K562 (cell line): ENCODE measurements around the gene NONO. TPM values are rescaled to one million over a fixed set of nuclear protein-coding genes. Genes with fewer than 3 reads are reported as not detected.
A peak's percentile ranks its signal among the peaks of the same experiment; 100 is the strongest.

Experiments
- ATAC-seq: fragments of 200-7000 bp; cut with Tn5 transposase; 3 replicates; pipeline ENCODE4 v1.9.1; 2020; ENCODE audit warnings: moderate library complexity
- BruUV-seq: library from RNA; stranded (reverse); fragments of 400-500 nt; replicated peaks from 2 replicates; lab custom pipeline; 2021; lab: Mats Ljungman, UMichigan
- CTCF ChIA-PET: fragments of 300-600 bp; formaldehyde crosslinking; extraction: SDS; loops from one replicate; lab custom pipeline; 2021; ENCODE audit warnings: low intra/inter-chr PET ratio; lab: Yijun Ruan, JAX
- POLR2A ChIA-PET: fragments of 300-600, 350-650 bp; sonication (Branson Sonifier 250); formaldehyde crosslinking; extraction: SDS; loops from one replicate; lab custom pipeline; 2021; ENCODE audit warnings: antibody characterized with exemption, inconsistent platforms; lab: Yijun Ruan, JAX
- DNase-seq, 4 experiments: peaks; one replicate each; pipeline versions ENCODE4 v3.0.0 to v3.0.0-alpha.2; 2011 to 2018; ENCODE audit warnings: low spot score in 3 of 4, mixed read lengths in 3 of 4; ENCODE audit errors: extremely low read depth in 1 of 4
- FAIRE-seq: peaks from 2 replicates; lab custom pipeline; 2011; peaks lifted over from hg19 to GRCh38; lab: Jason Lieb, UNC
- H2AFZ ChIP-seq: 2 replicates; pipeline ENCODE4 v1.6.0; 2011; ENCODE audit warnings: low read depth, low read length, control low read depth, inconsistent platforms
- H3K27ac ChIP-seq: fragments of 200-600 bp; 3 replicates; pipeline ENCODE4 v1.8.0; 2011; ENCODE audit warnings: low read depth, mild to moderate bottlenecking, control low read depth, inconsistent platforms, low read length, moderate library complexity, mixed read lengths; ENCODE audit errors: extremely low read depth
- H3K27me3 ChIP-seq, 2 experiments: fragments of 300-600 bp in 1 of 2; 2 replicates in 1 of 2; 3 replicates in 1 of 2; pipeline versions ENCODE4 v1.6.0 to v1.8.0; 2011; ENCODE audit warnings: inconsistent platforms in 2 of 2, low read length in 2 of 2, mild to moderate bottlenecking in 1 of 2, mixed read lengths in 1 of 2, moderate library complexity in 1 of 2; ENCODE audit not compliant: control insufficient read depth in 2 of 2, insufficient read depth in 2 of 2
- H3K36me3 ChIP-seq: fragments of 300-600 bp; 3 replicates; pipeline ENCODE4 v1.8.0; 2011; ENCODE audit warnings: mild to moderate bottlenecking, low read length, inconsistent platforms; ENCODE audit not compliant: control insufficient read depth, insufficient read depth
- H3K4me1 ChIP-seq, 2 experiments: fragments of 200-600 bp in 1 of 2; replicated peaks in 1 of 2; 2 replicates in 1 of 2; 3 replicates in 1 of 2; pipeline versions ENCODE4 v1.5.1 to v1.8.0; 2011; ENCODE audit warnings: inconsistent platforms in 2 of 2, low read length in 2 of 2, mild to moderate bottlenecking in 1 of 2, mixed read lengths in 1 of 2, moderate library complexity in 1 of 2; ENCODE audit not compliant: control insufficient read depth in 2 of 2, insufficient read depth in 2 of 2
- H3K4me2 ChIP-seq: 2 replicates; pipeline ENCODE4 v1.6.1; 2011; ENCODE audit warnings: low read length, control low read depth, inconsistent platforms, mixed read lengths; ENCODE audit not compliant: insufficient read depth
- H3K4me3 ChIP-seq: fragments of 200-600 bp; sonication (generic), shearing (Covaris generic); 2 replicates; pipeline ENCODE4 v1.5.1; 2016; ENCODE audit warnings: control low read depth, inconsistent platforms
- H3K79me2 ChIP-seq: fragments of 200-600 bp; 3 replicates; pipeline ENCODE4 v1.8.0; 2011; ENCODE audit warnings: low read length, inconsistent platforms; ENCODE audit not compliant: control insufficient read depth, insufficient read depth
- H3K9ac ChIP-seq, 2 experiments: 2 replicates each; pipeline versions ENCODE4 v1.6.0 to v1.6.1; 2011; ENCODE audit warnings: low read depth in 2 of 2, low read length in 2 of 2, control low read depth in 1 of 2, inconsistent platforms in 1 of 2, mild to moderate bottlenecking in 1 of 2, mixed read lengths in 1 of 2; ENCODE audit not compliant: insufficient read depth in 1 of 2
- H3K9me1 ChIP-seq: one replicate; pipeline ENCODE4 v1.6.0; 2011; ENCODE audit warnings: inconsistent platforms, mild to moderate bottlenecking, low read length, moderate library complexity; ENCODE audit not compliant: control insufficient read depth, insufficient read depth
- H3K9me3 ChIP-seq: replicated peaks from 2 replicates; pipeline ENCODE4 v1.5.1; 2011; ENCODE audit warnings: low read depth, low read length, inconsistent platforms; ENCODE audit not compliant: control insufficient read depth, insufficient read depth
- H4K20me1 ChIP-seq: replicated peaks from 2 replicates; pipeline ENCODE4 v1.6.1; 2011; ENCODE audit warnings: low read length, inconsistent platforms, mixed read lengths; ENCODE audit not compliant: control insufficient read depth, insufficient read depth
- ARHGAP35 ChIP-seq: fragments of 450-650 bp; IDR thresholded peaks from 2 replicates; pipeline ENCODE4 v1.6.1; 2018; ENCODE audit not compliant: partially characterized antibody
- ARID1B ChIP-seq: fragments of 450-650 bp; IDR thresholded peaks from 2 replicates; pipeline ENCODE4 v1.6.1; 2016; ENCODE audit warnings: antibody characterized with exemption, mild to moderate bottlenecking, inconsistent platforms
- CBFA2T2 ChIP-seq: fragments of 450-650 bp; conservative IDR thresholded peaks from 2 replicates; pipeline ENCODE4 v1.6.1; 2017; ENCODE audit warnings: mild to moderate bottlenecking
- ETV1 ChIP-seq: fragments of 450-650 bp; conservative IDR thresholded peaks from 2 replicates; pipeline ENCODE4 v1.6.1; 2016; ENCODE audit warnings: missing genetic modification characterization, control low read depth, low read depth, missing compliant biosample characterization
- FOSL1 ChIP-seq: fragments of 200-800 bp; sonication (Bioruptor generic); conservative IDR thresholded peaks from 2 replicates; pipeline ENCODE4 v1.6.1; 2016; ENCODE audit warnings: missing genetic modification characterization, missing compliant biosample characterization
- GABPA ChIP-seq: fragments of 200-800 bp; sonication (Bioruptor generic); conservative IDR thresholded peaks from 2 replicates; pipeline ENCODE4 v1.6.1; 2016; ENCODE audit warnings: low read depth, missing genetic modification characterization, missing compliant biosample characterization
- GTF2F1 ChIP-seq: IDR thresholded peaks from 2 replicates; pipeline ENCODE4 v1.6.1; 2011; ENCODE audit warnings: low read depth, low read length, improper control_type of control experiment
- HDGF ChIP-seq: fragments of 450-650 bp; IDR thresholded peaks from 2 replicates; pipeline ENCODE4 v1.6.1; 2016
- PYGO2 ChIP-seq: fragments of 450-650 bp; IDR thresholded peaks from 2 replicates; pipeline ENCODE4 v1.6.1; 2016; ENCODE audit warnings: mild to moderate bottlenecking, missing genetic modification characterization, moderate library complexity, missing compliant biosample characterization
- SPI1 ChIP-seq: IDR thresholded peaks from 2 replicates; pipeline ENCODE4 v1.6.1; 2011; ENCODE audit warnings: low read depth, low read length, control low read depth, borderline replicate concordance
- ZEB2 ChIP-seq: fragments of 450-650 bp; IDR thresholded peaks from 2 replicates; pipeline ENCODE4 v1.6.1; 2016
- ZNF311 ChIP-seq: fragments of 250-450 bp; sonication (Bioruptor Pico); IDR thresholded peaks from 2 replicates; pipeline ENCODE4 v1.4.0; 2020; ENCODE audit warnings: mild to moderate bottlenecking, moderate library complexity
- ZNF507 ChIP-seq: conservative IDR thresholded peaks from 2 replicates; pipeline ENCODE4 v1.6.1; 2017; ENCODE audit warnings: missing genetic modification characterization, missing compliant biosample characterization
- WGBS: fragments of 100-300 bp; shearing (Covaris generic); methylation state at CpG from one replicate; pipeline ENCODE4 v1.1.6; 2016; ENCODE audit warnings: low coverage, mixed read lengths; ENCODE audit not compliant: insufficient coverage; ENCODE audit errors: missing lambda C conversion rate; 5-methylcytosine and 5-hydroxymethylcytosine counted together
- in situ Hi-C: fragments of 300-500 bp; cut with MboI; formaldehyde crosslinking; loops from 4 replicates; pipeline ENCODE4 v1.15.0; 2018; ENCODE audit warnings: inconsistent platforms, mixed read lengths
- intact Hi-C: fragments of 100-400 bp; cut with micrococcal nuclease; formaldehyde crosslinking; loops from 2 replicates; pipeline ENCODE4 v1.14.2; 2022
- polyA plus RNA-seq, 8 experiments: library from polyadenylated mRNA; depleted of rRNA in 4 of 8; stranded (reverse) in 5 of 8; unstranded in 3 of 8; fragments of >200 nt; fragmentation: Nextera tagmentation in 2 of 8; fragmentation: Illumina TruSeq in 1 of 8; extraction: Ambion mirVana in 2 of 8; extraction: Trizol in 1 of 8; gene quantifications; 2 replicates each; pipeline versions ENCODE4 v1.2.1 to v1.2.3, GENCODE V29; 2011 to 2014; ENCODE audit warnings: inconsistent platforms in 1 of 8, missing spikeins in 1 of 8
- total RNA-seq, 7 experiments: library from RNA; depleted of rRNA in 6 of 7; stranded (reverse); fragments of >200 nt in 6 of 7; fragmentation: Illumina TruSeq in 2 of 7; extraction: Trizol in 2 of 7; gene quantifications; 2 replicates each; pipeline versions ENCODE4 v1.2.1 to v1.2.3, GENCODE V29; 2011 to 2021; ENCODE audit warnings: low replicate concordance in 1 of 7

The NONO gene
- total and polyA plus RNA-seq, 9 of the 15 experiments (the other 6 are each of a cell fraction or from before 2014, with no cell fraction given) = 333 to 651 (median 451) TPM

GRCh38 chrX:71302461-71303213 is 19.2 kb downstream of the NONO start:
- in situ Hi-C loops = no loop called here
- no peak overlapping the region for H3K4me2 ChIP-seq
- WGBS = 57% methylated on average over 4 of the region's 5 CpGs
- ChIA-PET CTCF (no interaction called here), POLR2A (interaction anchor here (0.8 to 1.8 kb wide), 2 partner anchors 9 to 17 kb away, joined by 3 to 5 read pairs; no protein-coding TSS in a partner anchor)
- no peaks in the 10 kb centered on the region for H3K27me3 ChIP-seq
- no peaks in the 10 kb centered on the region for H3K9me3 ChIP-seq
- TF ChIP-seq HDGF (no peak), GTF2F1 (no peak), ZNF507 (tag) (no peak), FOSL1 (tag) (peak; percentile 53), SPI1 (peak; percentile 58; the same call in 1 of the 2 replicates), ZNF311 (CRISPR knock-in tag) (no peak), ETV1 (tag) (no peak), ARHGAP35 (no peak), GABPA (tag) (no peak), PYGO2 (no peak), ARID1B (0 out of 2 replicates have a peak, but pooled peaks have one; percentile 13), CBFA2T2 (no peak), ZEB2 (no peak)
- FAIRE-seq (no peak), DNase-seq (no peak), ATAC-seq (peak; percentile 9; the same call in 1 of the 3 replicates)
- peaks cover 37% of the 10 kb centered on the region for H3K36me3 ChIP-seq
- no peak overlapping the region for H3K27ac ChIP-seq
- peaks cover 3% of the 10 kb centered on the region; the same call in 1 of the 2 replicates for H4K20me1 ChIP-seq
- BruUV-seq = no TSS peak
- no peak overlapping the region; a peak in 1 of 4 replicates for H3K9ac ChIP-seq
- peaks cover 0 to 14% of the 10 kb centered on the region in 2 experiments; a peak in 3 of 5 replicates for H3K4me1 ChIP-seq
- H3K4me3 ChIP-seq = no peak overlapping the region
- H3K79me2 ChIP-seq = no peaks in the 10 kb centered on the region
- intact Hi-C loops = no loop called here
- H2AFZ ChIP-seq = no peak overlapping the region
- H3K9me1 ChIP-seq = no peaks in the 10 kb centered on the region
